ENCODE results near the gene GNAZ.

- TF ChIP-seq, protein P1, sequence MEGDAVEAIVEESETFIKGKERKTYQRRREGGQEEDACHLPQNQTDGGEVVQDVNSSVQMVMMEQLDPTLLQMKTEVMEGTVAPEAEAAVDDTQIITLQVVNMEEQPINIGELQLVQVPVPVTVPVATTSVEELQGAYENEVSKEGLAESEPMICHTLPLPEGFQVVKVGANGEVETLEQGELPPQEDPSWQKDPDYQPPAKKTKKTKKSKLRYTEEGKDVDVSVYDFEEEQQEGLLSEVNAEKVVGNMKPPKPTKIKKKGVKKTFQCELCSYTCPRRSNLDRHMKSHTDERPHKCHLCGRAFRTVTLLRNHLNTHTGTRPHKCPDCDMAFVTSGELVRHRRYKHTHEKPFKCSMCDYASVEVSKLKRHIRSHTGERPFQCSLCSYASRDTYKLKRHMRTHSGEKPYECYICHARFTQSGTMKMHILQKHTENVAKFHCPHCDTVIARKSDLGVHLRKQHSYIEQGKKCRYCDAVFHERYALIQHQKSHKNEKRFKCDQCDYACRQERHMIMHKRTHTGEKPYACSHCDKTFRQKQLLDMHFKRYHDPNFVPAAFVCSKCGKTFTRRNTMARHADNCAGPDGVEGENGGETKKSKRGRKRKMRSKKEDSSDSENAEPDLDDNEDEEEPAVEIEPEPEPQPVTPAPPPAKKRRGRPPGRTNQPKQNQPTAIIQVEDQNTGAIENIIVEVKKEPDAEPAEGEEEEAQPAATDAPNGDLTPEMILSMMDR (IDR thresholded peaks at IDR 0.05) = no peak
- no peak for TF ChIP-seq POLR2A (IDR thresholded peaks at IDR 0.05)
Measured at GRCh38 chr22:23166042-23166831, 95.9 kb downstream of the GNAZ start.
